ENCODE measurements around the gene CHMP1A. TPM values are rescaled to one million over a fixed set of nuclear protein-coding genes. Genes with fewer than 3 reads are reported as not detected.

CHMP1A gene
- total RNA-seq, 1 donor from 2014 or later: 104 TPM

DNA sequence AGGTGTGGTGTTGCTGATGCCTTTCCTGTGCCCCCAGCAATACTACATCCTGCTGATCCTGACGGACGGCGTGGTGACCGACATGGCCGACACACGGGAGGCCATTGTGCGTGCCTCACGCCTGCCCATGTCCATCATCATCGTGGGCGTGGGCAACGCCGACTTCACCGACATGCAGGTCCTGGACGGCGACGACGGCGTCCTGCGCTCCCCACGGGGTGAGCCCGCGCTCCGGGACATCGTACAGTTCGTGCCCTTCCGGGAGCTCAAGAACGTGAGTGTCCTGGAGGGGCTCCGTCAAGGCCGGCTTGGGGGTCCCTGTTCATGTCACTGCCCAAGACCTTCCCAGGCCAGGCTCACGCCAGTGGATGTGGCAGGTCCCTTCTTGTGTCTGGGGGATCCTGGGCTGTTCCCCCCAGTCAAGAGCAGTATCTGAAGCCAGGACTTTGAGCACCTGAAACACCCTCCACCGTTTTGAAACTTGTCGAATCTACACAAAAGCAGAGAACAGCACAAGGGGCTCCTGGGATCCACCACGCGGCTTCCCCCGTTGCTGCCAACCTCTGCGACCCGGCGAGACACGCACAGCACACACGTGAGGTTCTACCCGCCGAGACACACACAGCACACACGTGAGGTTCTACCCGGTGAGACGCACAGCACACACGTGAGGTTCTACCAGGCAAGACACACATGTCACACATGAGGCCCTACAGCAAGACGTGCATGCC is 62.0 kb downstream of the CHMP1A start:
- no peaks in the 10 kb centered on the region for H3K9me3 Mint-ChIP-seq (ENCODE audit: unreplicated experiment)
- H3K27me3 Mint-ChIP-seq (ENCODE audit: unreplicated experiment): peaks cover 3% of the 10 kb centered on the region
- H3K4me1 Mint-ChIP-seq (ENCODE audit: unreplicated experiment): no peaks in the 10 kb centered on the region
- no peak overlapping the region for H3K27ac Mint-ChIP-seq (ENCODE audit: unreplicated experiment)
- H3K4me3 Mint-ChIP-seq (ENCODE audit: unreplicated experiment): peak overlapping the region; percentile 51
- no peaks in the 10 kb centered on the region for H3K36me3 Mint-ChIP-seq (ENCODE audit: low read depth, unreplicated experiment)
- no peak for DNase-seq (ENCODE audit: low spot score)
- TF ChIP-seq, protein P1, sequence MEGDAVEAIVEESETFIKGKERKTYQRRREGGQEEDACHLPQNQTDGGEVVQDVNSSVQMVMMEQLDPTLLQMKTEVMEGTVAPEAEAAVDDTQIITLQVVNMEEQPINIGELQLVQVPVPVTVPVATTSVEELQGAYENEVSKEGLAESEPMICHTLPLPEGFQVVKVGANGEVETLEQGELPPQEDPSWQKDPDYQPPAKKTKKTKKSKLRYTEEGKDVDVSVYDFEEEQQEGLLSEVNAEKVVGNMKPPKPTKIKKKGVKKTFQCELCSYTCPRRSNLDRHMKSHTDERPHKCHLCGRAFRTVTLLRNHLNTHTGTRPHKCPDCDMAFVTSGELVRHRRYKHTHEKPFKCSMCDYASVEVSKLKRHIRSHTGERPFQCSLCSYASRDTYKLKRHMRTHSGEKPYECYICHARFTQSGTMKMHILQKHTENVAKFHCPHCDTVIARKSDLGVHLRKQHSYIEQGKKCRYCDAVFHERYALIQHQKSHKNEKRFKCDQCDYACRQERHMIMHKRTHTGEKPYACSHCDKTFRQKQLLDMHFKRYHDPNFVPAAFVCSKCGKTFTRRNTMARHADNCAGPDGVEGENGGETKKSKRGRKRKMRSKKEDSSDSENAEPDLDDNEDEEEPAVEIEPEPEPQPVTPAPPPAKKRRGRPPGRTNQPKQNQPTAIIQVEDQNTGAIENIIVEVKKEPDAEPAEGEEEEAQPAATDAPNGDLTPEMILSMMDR (IDR thresholded peaks at IDR 0.05; ENCODE audit: unreplicated experiment): no peak

Other genes starting within 250 kb of the CHMP1A start
- 165 TPM for gene ANKRD11, start 167.1 kb downstream of the CHMP1A start, total RNA-seq (ENCODE audit: unreplicated experiment)
- gene SPG7, start 149.3 kb downstream of the CHMP1A start, total RNA-seq (ENCODE audit: unreplicated experiment): 207 TPM
- gene RPL13, start 97.0 kb downstream of the CHMP1A start, total RNA-seq (ENCODE audit: unreplicated experiment): 2,070 TPM
- 5.5 TPM for gene CPNE7, start 82.0 kb downstream of the CHMP1A start, total RNA-seq (ENCODE audit: unreplicated experiment)
- 118 TPM for gene DPEP1, start 44.1 kb downstream of the CHMP1A start, total RNA-seq (ENCODE audit: unreplicated experiment)
- gene SPATA33, start 128 bp upstream of the CHMP1A start, total RNA-seq (ENCODE audit: unreplicated experiment): 13.8 TPM
- 83.2 TPM for gene CDK10, start 29.0 kb upstream of the CHMP1A start, total RNA-seq (ENCODE audit: unreplicated experiment)
- gene SPATA2L, start 44.0 kb upstream of the CHMP1A start, total RNA-seq (ENCODE audit: unreplicated experiment): 7.5 TPM
- gene VPS9D1, start 63.2 kb upstream of the CHMP1A start, total RNA-seq (ENCODE audit: unreplicated experiment): 12.2 TPM
- gene ZNF276, start 63.8 kb upstream of the CHMP1A start, total RNA-seq (ENCODE audit: unreplicated experiment): 25.4 TPM
- 29.1 TPM for gene FANCA, start 158.9 kb upstream of the CHMP1A start, total RNA-seq (ENCODE audit: unreplicated experiment)
- gene SPIRE2, start 170.8 kb upstream of the CHMP1A start, total RNA-seq (ENCODE audit: unreplicated experiment): 7.9 TPM
- 210 TPM for gene TCF25, start 215.9 kb upstream of the CHMP1A start, total RNA-seq (ENCODE audit: unreplicated experiment)

Data from endothelial cell (in vitro differentiated cells).